HEK293T (cell line): ENCODE results near the gene LRRC8E.

ENCODE experiments used
- BHLHE40 ChIP-seq: fragments of 450-650 bp; IDR thresholded peaks from 2 replicates; pipeline ENCODE4 v1.6.1; 2016; ENCODE audit warnings: mild to moderate bottlenecking, moderate library complexity, borderline replicate concordance
- CTBP1 ChIP-seq: fragments of 450-650 bp; IDR thresholded peaks from 2 replicates; pipeline ENCODE4 v1.6.1; 2016; ENCODE audit warnings: borderline replicate concordance
- FOXM1 ChIP-seq: fragments of 450-650 bp; IDR thresholded peaks from 2 replicates; pipeline ENCODE4 v1.6.1; 2017; ENCODE audit warnings: mild to moderate bottlenecking, borderline replicate concordance
- L3MBTL2 ChIP-seq: fragments of 450-650 bp; conservative IDR thresholded peaks from 2 replicates; pipeline ENCODE4 v1.6.1; 2016; ENCODE audit warnings: mild to moderate bottlenecking
- TARDBP ChIP-seq: fragments of 450-650 bp; IDR thresholded peaks from 2 replicates; pipeline ENCODE4 v1.6.1; 2016
- ZNF384 ChIP-seq: fragments of 450-650 bp; IDR thresholded peaks from 2 replicates; pipeline ENCODE4 v1.6.1; 2016

DNA sequence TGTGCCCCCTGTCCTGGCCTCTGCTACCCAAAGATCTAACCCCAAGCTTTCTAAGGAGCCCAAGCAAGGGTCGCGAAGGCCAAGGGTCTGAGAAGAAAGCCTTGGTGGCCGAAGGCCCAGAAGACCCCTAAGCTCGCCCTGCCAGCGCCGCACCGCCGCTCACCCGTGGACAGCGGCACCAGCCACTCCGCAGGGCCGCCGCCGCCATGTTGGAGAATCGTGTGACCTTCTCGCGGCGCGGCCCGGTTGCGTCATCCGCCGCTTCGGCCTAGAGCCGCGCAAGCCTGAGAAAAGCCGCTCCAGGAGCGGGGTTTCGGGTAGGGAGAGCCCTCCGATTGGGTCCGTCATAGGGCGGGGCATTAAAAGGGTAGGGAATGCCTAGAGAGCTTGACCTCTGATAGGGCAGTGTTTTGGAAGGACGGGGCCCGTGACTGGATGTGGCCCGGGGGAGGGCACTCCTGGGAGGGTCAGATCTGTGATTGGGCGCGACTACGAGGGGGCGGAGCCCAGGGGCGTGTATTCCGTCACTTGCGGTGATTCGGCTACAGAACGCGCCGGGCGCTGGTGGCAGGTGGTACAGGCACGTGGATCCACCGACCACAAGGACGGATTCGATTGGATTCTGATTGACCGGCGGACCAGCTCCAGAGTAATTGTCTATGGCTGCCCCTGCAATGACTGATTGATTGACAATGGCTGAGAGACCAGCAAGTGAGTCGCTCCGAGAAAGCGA is 55.3 kb downstream of the LRRC8E start, which contains the start of gene TIMM44:
- peak; percentile 96 for TF ChIP-seq L3MBTL2
- no peak; the same call in 1 of the 2 replicates for TF ChIP-seq CTBP1
- TF ChIP-seq TARDBP, result no peak
- TF ChIP-seq FOXM1, result no peak
- no peak for TF ChIP-seq ZNF384
- TF ChIP-seq BHLHE40, result no peak
